GM23338 (cell line): ENCODE data around the gene CIAO1. TPM values are rescaled to one million over a fixed set of nuclear protein-coding genes. Genes with fewer than 3 reads are reported as not detected.

Experiments
- ATAC-seq: fragments of 200-7000 bp; cut with Tn5 transposase; 3 replicates; pipeline ENCODE4 v1.9.1; 2020
- DNase-seq: peaks from one replicate; pipeline ENCODE4 v3.0.0-alpha.2; 2015; ENCODE audit warnings: low spot score
- H2AFZ ChIP-seq: fragments of 200-600 bp; sonication (generic); 2 replicates; pipeline ENCODE4 v1.8.0; 2016; ENCODE audit warnings: antibody characterized with exemption, mild to moderate bottlenecking, moderate library complexity
- H3F3A ChIP-seq: fragments of 200-600 bp; sonication (generic); replicated peaks from 2 replicates; pipeline ENCODE4 v1.8.0; 2017; ENCODE audit warnings: antibody characterized with exemption, mixed run types, low read depth
- H3K27ac ChIP-seq: fragments of 200-600 bp; sonication (generic); 2 replicates; pipeline ENCODE4 v1.6.1; 2016; ENCODE audit warnings: low read depth
- H3K27me3 ChIP-seq: fragments of 200-600 bp; sonication (generic); 2 replicates; pipeline ENCODE4 v1.8.0; 2016; ENCODE audit warnings: mild to moderate bottlenecking, mixed run types, moderate library complexity; ENCODE audit not compliant: insufficient read depth
- H3K36me3 ChIP-seq: fragments of 200-600 bp; sonication (generic); 2 replicates; pipeline ENCODE4 v1.8.0; 2016; ENCODE audit warnings: mild to moderate bottlenecking; ENCODE audit not compliant: insufficient read depth
- H3K4me1 ChIP-seq: fragments of 200-600 bp; sonication (generic); 2 replicates; pipeline ENCODE4 v1.8.0; 2016; ENCODE audit warnings: mild to moderate bottlenecking, moderate library complexity; ENCODE audit not compliant: insufficient read depth
- H3K4me2 ChIP-seq: fragments of 200-600 bp; sonication (generic); 2 replicates; pipeline ENCODE4 v1.7.1; 2017; ENCODE audit warnings: mixed run types
- H3K4me3 ChIP-seq: fragments of 200-600 bp; sonication (generic); 2 replicates; pipeline ENCODE4 v1.6.1; 2016; ENCODE audit warnings: mixed run types
- H3K79me2 ChIP-seq: fragments of 200-600 bp; sonication (generic); replicated peaks from 2 replicates; pipeline ENCODE4 v1.8.0; 2017; ENCODE audit warnings: mild to moderate bottlenecking; ENCODE audit not compliant: insufficient read depth
- H3K9me2 ChIP-seq: fragments of 200-600 bp; sonication (generic); 2 replicates; pipeline ENCODE4 v1.8.0; 2017; ENCODE audit not compliant: insufficient read depth
- H4K20me1 ChIP-seq: fragments of 200-600 bp; sonication (generic); replicated peaks from 2 replicates; pipeline ENCODE4 v1.8.0; 2017; ENCODE audit warnings: mild to moderate bottlenecking; ENCODE audit not compliant: insufficient read depth
- H3K27ac Mint-ChIP-seq: 2 replicates; pipeline ENCODE4 v1.8.0; 2020; ENCODE audit warnings: inconsistent platforms, mild to moderate bottlenecking, moderate library complexity, mixed read lengths
- H3K27me3 Mint-ChIP-seq: 3 replicates; pipeline ENCODE4 v1.8.0; 2022; ENCODE audit warnings: low read depth, mild to moderate bottlenecking, moderate library complexity, mixed read lengths, inconsistent platforms; ENCODE audit not compliant: insufficient read depth, poor library complexity
- H3K36me3 Mint-ChIP-seq: 3 replicates; pipeline ENCODE4 v1.8.0; 2021; ENCODE audit warnings: low read depth, mild to moderate bottlenecking, inconsistent platforms, moderate library complexity, mixed read lengths
- H3K4me1 Mint-ChIP-seq: 3 replicates; pipeline ENCODE4 v1.8.0; 2020; ENCODE audit warnings: mild to moderate bottlenecking, inconsistent platforms, mixed read lengths
- H3K4me3 Mint-ChIP-seq: 3 replicates; pipeline ENCODE4 v1.8.0; 2021; ENCODE audit warnings: moderate library complexity, mild to moderate bottlenecking, inconsistent platforms, mixed read lengths
- H3K9me3 Mint-ChIP-seq: 3 replicates; pipeline ENCODE4 v1.8.0; 2020; ENCODE audit warnings: moderate library complexity, mild to moderate bottlenecking, inconsistent platforms, mixed read lengths
- CREB1 ChIP-seq: fragments of 250-450 bp; sonication (Bioruptor Pico); IDR thresholded peaks from 2 replicates; pipeline ENCODE4 v1.5.0; 2020; ENCODE audit warnings: low read depth, mild to moderate bottlenecking, moderate library complexity
- CTCF ChIP-seq, 2 experiments: fragments of 200-600 bp in 1 of 2; sonication (generic) in 1 of 2; conservative IDR thresholded peaks; 2 replicates each; pipeline versions ENCODE4 v1.5.1 to v1.6.1; 2016 to 2017; ENCODE audit warnings: antibody characterized with exemption in 2 of 2, low read depth in 2 of 2, mild to moderate bottlenecking in 2 of 2, moderate library complexity in 1 of 2
- ETS1 ChIP-seq: IDR thresholded peaks from 2 replicates; pipeline ENCODE4 v1.6.1; 2016; ENCODE audit warnings: antibody characterized with exemption
- EZH2 ChIP-seq: fragments of 200-600 bp; sonication (generic); IDR thresholded peaks from one replicate; pipeline ENCODE4 v1.8.0; 2017; ENCODE audit warnings: antibody characterized with exemption, mild to moderate bottlenecking, low read depth; ENCODE audit not compliant: unreplicated experiment
- EZH2phosphoT487 ChIP-seq: fragments of 200-600 bp; sonication (generic); IDR thresholded peaks from one replicate; pipeline ENCODE4 v1.8.1; 2018; ENCODE audit warnings: antibody characterized with exemption; ENCODE audit not compliant: unreplicated experiment
- JUNB ChIP-seq: IDR thresholded peaks from one replicate; pipeline ENCODE4 v1.6.1; 2016; ENCODE audit warnings: antibody characterized with exemption; ENCODE audit not compliant: unreplicated experiment
- NANOG ChIP-seq: IDR thresholded peaks from 2 replicates; pipeline ENCODE4 v1.6.1; 2016; ENCODE audit warnings: antibody characterized with exemption, borderline replicate concordance
- POLR2AphosphoS5 ChIP-seq: IDR thresholded peaks from 2 replicates; pipeline ENCODE4 v1.6.1; 2016; ENCODE audit warnings: antibody characterized with exemption, low read depth
- STAT1 ChIP-seq: IDR thresholded peaks from one replicate; pipeline ENCODE4 v1.6.1; 2016; ENCODE audit warnings: antibody characterized with exemption; ENCODE audit not compliant: unreplicated experiment
- ZNF114 ChIP-seq: fragments of 250-450 bp; sonication (Bioruptor Pico); IDR thresholded peaks from 2 replicates; pipeline ENCODE4 v1.5.0; 2020; ENCODE audit warnings: mild to moderate bottlenecking, moderate library complexity
- ZNF331 ChIP-seq: fragments of 250-450 bp; sonication (Bioruptor Pico); IDR thresholded peaks from 2 replicates; pipeline ENCODE4 v1.5.0; 2020; ENCODE audit warnings: low read depth, mild to moderate bottlenecking, moderate library complexity
- polyA plus RNA-seq: library from polyadenylated mRNA; unstranded; fragments of >200 nt; fragmentation: Nextera tagmentation; extraction: Ambion mirVana; gene quantifications from 2 replicates; pipeline ENCODE4 v1.2.1, GENCODE V29; 2016
- total RNA-seq: library from RNA; depleted of rRNA; stranded (reverse); fragments of >200 nt; shearing (Covaris generic); gene quantifications from 2 replicates; pipeline ENCODE4 v1.2.3, GENCODE V29; 2014
- TF ChIP-seq, protein P1 (sequence below): IDR thresholded peaks from one replicate; pipeline ENCODE4 v1.6.1; 2018; ENCODE audit warnings: antibody characterized with exemption; ENCODE audit not compliant: unreplicated experiment
- TF ChIP-seq, protein P2 (sequence below): fragments of 250-450 bp; sonication (Bioruptor Pico); IDR thresholded peaks from 2 replicates; pipeline ENCODE4 v1.5.0; 2020; ENCODE audit warnings: mild to moderate bottlenecking, moderate library complexity

Gene CIAO1
- total and polyA plus RNA-seq, 2 experiments from 2014 or later = 48.8 to 119 TPM

GRCh38 chr2:96233436-96233835 is 32.6 kb upstream of the CIAO1 start:
- Mint-ChIP-seq H3K36me3 (no peaks in the 10 kb centered on the region), H3K27ac (no peak overlapping the region), H3K4me3 (no peak overlapping the region), H3K4me1 (peaks cover 4% of the 10 kb centered on the region; the same call in 2 of the 3 replicates), H3K27me3 (no peaks in the 10 kb centered on the region), H3K9me3 (no peaks in the 10 kb centered on the region)
- no peak overlapping the region for H3K27ac ChIP-seq
- H2AFZ ChIP-seq = no peak overlapping the region
- H3K4me2 ChIP-seq = no peak overlapping the region
- H3K27me3 ChIP-seq = no peaks in the 10 kb centered on the region
- H3K4me3 ChIP-seq = no peak overlapping the region
- DNase-seq (no peak), ATAC-seq (no peak)
- H4K20me1 ChIP-seq = no peaks in the 10 kb centered on the region
- H3K36me3 ChIP-seq = no peaks in the 10 kb centered on the region
- H3F3A ChIP-seq = no peaks in the 10 kb centered on the region
- H3K9me2 ChIP-seq = peaks cover 4% of the 10 kb centered on the region; the same call in 1 of the 2 replicates
- no peaks in the 10 kb centered on the region for H3K79me2 ChIP-seq
- TF ChIP-seq JUNB = no peak
- TF ChIP-seq NANOG = no peak
- TF ChIP-seq CREB1 (CRISPR knock-in tag) = no peak
- TF ChIP-seq EZH2phosphoT487 = no peak
- no peak for TF ChIP-seq ETS1
- TF ChIP-seq, protein P1, sequence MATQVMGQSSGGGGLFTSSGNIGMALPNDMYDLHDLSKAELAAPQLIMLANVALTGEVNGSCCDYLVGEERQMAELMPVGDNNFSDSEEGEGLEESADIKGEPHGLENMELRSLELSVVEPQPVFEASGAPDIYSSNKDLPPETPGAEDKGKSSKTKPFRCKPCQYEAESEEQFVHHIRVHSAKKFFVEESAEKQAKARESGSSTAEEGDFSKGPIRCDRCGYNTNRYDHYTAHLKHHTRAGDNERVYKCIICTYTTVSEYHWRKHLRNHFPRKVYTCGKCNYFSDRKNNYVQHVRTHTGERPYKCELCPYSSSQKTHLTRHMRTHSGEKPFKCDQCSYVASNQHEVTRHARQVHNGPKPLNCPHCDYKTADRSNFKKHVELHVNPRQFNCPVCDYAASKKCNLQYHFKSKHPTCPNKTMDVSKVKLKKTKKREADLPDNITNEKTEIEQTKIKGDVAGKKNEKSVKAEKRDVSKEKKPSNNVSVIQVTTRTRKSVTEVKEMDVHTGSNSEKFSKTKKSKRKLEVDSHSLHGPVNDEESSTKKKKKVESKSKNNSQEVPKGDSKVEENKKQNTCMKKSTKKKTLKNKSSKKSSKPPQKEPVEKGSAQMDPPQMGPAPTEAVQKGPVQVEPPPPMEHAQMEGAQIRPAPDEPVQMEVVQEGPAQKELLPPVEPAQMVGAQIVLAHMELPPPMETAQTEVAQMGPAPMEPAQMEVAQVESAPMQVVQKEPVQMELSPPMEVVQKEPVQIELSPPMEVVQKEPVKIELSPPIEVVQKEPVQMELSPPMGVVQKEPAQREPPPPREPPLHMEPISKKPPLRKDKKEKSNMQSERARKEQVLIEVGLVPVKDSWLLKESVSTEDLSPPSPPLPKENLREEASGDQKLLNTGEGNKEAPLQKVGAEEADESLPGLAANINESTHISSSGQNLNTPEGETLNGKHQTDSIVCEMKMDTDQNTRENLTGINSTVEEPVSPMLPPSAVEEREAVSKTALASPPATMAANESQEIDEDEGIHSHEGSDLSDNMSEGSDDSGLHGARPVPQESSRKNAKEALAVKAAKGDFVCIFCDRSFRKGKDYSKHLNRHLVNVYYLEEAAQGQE = no peak
- TF ChIP-seq, protein P2, sequence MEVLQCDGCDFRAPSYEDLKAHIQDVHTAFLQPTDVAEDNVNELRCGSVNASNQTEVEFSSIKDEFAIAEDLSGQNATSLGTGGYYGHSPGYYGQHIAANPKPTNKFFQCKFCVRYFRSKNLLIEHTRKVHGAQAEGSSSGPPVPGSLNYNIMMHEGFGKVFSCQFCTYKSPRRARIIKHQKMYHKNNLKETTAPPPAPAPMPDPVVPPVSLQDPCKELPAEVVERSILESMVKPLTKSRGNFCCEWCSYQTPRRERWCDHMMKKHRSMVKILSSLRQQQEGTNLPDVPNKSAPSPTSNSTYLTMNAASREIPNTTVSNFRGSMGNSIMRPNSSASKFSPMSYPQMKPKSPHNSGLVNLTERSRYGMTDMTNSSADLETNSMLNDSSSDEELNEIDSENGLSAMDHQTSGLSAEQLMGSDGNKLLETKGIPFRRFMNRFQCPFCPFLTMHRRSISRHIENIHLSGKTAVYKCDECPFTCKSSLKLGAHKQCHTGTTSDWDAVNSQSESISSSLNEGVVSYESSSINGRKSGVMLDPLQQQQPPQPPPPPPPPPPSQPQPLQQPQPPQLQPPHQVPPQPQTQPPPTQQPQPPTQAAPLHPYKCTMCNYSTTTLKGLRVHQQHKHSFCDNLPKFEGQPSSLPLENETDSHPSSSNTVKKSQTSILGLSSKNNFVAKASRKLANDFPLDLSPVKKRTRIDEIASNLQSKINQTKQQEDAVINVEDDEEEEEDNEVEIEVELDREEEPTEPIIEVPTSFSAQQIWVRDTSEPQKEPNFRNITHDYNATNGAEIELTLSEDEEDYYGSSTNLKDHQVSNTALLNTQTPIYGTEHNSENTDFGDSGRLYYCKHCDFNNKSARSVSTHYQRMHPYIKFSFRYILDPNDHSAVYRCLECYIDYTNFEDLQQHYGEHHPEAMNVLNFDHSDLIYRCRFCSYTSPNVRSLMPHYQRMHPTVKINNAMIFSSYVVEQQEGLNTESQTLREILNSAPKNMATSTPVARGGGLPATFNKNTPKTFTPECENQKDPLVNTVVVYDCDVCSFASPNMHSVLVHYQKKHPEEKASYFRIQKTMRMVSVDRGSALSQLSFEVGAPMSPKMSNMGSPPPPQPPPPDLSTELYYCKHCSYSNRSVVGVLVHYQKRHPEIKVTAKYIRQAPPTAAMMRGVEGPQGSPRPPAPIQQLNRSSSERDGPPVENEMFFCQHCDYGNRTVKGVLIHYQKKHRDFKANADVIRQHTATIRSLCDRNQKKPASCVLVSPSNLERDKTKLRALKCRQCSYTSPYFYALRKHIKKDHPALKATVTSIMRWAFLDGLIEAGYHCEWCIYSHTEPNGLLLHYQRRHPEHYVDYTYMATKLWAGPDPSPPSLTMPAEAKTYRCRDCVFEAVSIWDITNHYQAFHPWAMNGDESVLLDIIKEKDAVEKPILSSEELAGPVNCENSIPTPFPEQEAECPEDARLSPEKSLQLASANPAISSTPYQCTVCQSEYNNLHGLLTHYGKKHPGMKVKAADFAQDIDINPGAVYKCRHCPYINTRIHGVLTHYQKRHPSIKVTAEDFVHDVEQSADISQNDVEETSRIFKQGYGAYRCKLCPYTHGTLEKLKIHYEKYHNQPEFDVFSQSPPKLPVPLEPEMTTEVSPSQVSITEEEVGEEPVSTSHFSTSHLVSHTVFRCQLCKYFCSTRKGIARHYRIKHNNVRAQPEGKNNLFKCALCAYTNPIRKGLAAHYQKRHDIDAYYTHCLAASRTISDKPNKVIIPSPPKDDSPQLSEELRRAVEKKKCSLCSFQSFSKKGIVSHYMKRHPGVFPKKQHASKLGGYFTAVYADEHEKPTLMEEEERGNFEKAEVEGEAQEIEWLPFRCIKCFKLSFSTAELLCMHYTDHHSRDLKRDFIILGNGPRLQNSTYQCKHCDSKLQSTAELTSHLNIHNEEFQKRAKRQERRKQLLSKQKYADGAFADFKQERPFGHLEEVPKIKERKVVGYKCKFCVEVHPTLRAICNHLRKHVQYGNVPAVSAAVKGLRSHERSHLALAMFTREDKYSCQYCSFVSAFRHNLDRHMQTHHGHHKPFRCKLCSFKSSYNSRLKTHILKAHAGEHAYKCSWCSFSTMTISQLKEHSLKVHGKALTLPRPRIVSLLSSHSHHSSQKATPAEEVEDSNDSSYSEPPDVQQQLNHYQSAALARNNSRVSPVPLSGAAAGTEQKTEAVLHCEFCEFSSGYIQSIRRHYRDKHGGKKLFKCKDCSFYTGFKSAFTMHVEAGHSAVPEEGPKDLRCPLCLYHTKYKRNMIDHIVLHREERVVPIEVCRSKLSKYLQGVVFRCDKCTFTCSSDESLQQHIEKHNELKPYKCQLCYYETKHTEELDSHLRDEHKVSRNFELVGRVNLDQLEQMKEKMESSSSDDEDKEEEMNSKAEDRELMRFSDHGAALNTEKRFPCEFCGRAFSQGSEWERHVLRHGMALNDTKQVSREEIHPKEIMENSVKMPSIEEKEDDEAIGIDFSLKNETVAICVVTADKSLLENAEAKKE (CRISPR knock-in tag) = no peak
- TF ChIP-seq STAT1 = no peak
- no peak for TF ChIP-seq ZNF114 (CRISPR knock-in tag)
- no peak for TF ChIP-seq ZNF331
- no peak for TF ChIP-seq POLR2AphosphoS5
- no peak for TF ChIP-seq CTCF (conservative IDR thresholded peaks at IDR 0.05; ENCODE audit: low read depth in 2 of 2)
- TF ChIP-seq EZH2 = no peak
- H3K4me1 ChIP-seq = no peaks in the 10 kb centered on the region
